Measurements from ENCODE around the gene MSTN.

The MSTN gene

GRCh38 chr2:190075623-190076022, 13.1 kb upstream of the MSTN start:
- in situ Hi-C loops (cut with HindIII; ENCODE audit: low sequenced_read_pairs), result loop anchor here (25.0 kb wide), 1 partner anchor 437 kb away; no protein-coding TSS in a partner anchor
- no peak overlapping the region for H3K4me3 ChIP-seq (ENCODE audit: low read depth, low read length)
- no peak for DNase-seq (ENCODE audit: low read depth)
- TF ChIP-seq, protein P1, sequence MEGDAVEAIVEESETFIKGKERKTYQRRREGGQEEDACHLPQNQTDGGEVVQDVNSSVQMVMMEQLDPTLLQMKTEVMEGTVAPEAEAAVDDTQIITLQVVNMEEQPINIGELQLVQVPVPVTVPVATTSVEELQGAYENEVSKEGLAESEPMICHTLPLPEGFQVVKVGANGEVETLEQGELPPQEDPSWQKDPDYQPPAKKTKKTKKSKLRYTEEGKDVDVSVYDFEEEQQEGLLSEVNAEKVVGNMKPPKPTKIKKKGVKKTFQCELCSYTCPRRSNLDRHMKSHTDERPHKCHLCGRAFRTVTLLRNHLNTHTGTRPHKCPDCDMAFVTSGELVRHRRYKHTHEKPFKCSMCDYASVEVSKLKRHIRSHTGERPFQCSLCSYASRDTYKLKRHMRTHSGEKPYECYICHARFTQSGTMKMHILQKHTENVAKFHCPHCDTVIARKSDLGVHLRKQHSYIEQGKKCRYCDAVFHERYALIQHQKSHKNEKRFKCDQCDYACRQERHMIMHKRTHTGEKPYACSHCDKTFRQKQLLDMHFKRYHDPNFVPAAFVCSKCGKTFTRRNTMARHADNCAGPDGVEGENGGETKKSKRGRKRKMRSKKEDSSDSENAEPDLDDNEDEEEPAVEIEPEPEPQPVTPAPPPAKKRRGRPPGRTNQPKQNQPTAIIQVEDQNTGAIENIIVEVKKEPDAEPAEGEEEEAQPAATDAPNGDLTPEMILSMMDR (IDR thresholded peaks at IDR 0.05; ENCODE audit: low read depth, low read length, missing control alignments), result no peak

DNA sequence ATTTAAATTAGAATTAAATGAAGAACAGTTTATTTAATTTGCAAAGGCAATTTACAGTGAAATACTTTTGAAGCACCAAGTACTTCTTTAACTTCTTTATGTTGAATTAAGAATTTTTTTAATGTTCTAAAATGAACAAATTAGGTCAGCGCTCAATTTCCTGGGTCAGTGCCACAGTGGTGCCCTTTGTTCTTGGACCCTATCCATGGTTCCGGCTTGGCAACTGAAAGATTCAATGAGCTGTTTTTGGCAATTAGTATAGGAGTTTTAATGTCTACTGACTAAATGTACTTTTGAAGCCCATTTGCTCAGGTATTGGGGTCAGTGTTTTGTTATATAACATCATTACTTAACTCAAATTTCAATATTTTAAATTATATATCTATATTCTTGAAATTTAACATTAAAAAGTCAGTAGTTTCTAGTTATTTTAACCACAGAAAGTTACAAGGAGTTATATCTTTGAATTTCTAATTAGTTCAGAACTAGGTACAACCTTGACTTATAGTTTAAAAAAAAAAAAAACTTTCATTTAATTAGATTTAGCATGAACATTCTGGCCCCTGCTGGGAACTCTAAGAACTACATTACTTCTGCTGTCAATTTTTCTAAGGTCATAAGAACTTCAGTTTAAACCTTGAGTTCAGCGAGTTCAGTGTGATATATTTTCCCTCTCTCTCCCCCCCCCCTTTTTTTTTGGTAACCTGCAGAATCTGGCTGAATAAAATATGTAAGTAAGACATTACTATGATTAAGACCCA, 7.6 kb upstream of the MSTN start:
- H3K4me3 ChIP-seq (ENCODE audit: low read depth, low read length), result no peak overlapping the region
- TF ChIP-seq, protein P1 (IDR thresholded peaks at IDR 0.05; ENCODE audit: low read depth, low read length, missing control alignments), result peak; percentile 51
- DNase-seq (ENCODE audit: low read depth), result peak; percentile 69
- in situ Hi-C loops (cut with HindIII; ENCODE audit: low sequenced_read_pairs), result no loop called here

GRCh38 chr2:190068764-190069163, 6.2 kb upstream of the MSTN start:
- in situ Hi-C loops (cut with HindIII; ENCODE audit: low sequenced_read_pairs), result no loop called here
- DNase-seq (ENCODE audit: low read depth), result no peak
- H3K4me3 ChIP-seq (ENCODE audit: low read depth, low read length), result no peak overlapping the region
- TF ChIP-seq, protein P1 (IDR thresholded peaks at IDR 0.05; ENCODE audit: low read depth, low read length, missing control alignments), result no peak

DNA sequence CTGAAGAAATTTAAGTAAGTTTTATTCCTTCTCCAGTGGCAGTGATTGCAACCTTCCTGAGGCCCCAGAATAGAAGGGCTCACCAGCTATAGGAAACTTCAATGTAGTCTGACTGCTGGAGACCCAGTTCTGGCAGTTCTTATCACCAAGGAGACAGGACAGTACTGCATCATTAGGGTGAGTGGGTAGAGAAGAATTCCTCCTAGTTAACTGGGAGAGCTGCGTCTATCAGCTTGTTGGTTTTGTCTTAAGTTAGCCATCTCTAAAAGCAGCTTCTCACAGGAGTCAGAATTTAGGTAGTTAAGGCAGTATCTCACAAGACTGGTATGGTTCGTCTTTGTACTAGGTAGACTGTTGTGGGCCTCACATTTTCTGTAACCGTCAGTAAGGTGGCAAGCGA, 3.3 kb upstream of the MSTN start:
- H3K4me3 ChIP-seq (ENCODE audit: low read depth, low read length), result no peak overlapping the region
- TF ChIP-seq, protein P1 (IDR thresholded peaks at IDR 0.05; ENCODE audit: low read depth, low read length, missing control alignments), result no peak
- no peak for DNase-seq (ENCODE audit: low read depth)
- in situ Hi-C loops (cut with HindIII; ENCODE audit: low sequenced_read_pairs), result no loop called here

- in situ Hi-C loops (cut with HindIII; ENCODE audit: low sequenced_read_pairs), result no loop called here
- TF ChIP-seq, protein P1 (IDR thresholded peaks at IDR 0.05; ENCODE audit: low read depth, low read length, missing control alignments), result no peak
- no peak for DNase-seq (ENCODE audit: low read depth)
- H3K4me3 ChIP-seq (ENCODE audit: low read depth, low read length), result no peak overlapping the region
These were observed 1.1 kb upstream of the MSTN start for GRCh38 chr2:190063624-190064023.

DNA sequence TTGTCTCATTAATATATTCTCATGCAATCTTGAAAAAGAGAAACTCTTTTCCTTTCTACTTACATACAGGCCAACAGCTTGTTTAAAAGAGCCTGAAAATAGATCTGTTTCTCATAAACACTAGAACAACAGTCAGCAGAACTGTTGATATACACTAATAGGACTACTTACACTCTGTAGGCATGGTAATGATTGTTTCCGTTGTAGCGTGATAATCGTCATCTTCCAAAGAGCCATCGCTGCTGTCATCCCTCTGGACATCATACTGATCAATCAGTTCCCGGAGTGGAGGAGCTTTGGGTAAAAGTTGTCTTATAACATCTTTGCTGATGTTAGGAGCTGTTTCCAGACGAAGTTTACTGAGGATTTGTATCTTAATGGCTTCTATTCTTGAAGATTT, 476 bp downstream of the MSTN start:
- no peak overlapping the region for H3K4me3 ChIP-seq (ENCODE audit: low read depth, low read length)
- in situ Hi-C loops (cut with HindIII; ENCODE audit: low sequenced_read_pairs), result no loop called here
- DNase-seq (ENCODE audit: low read depth), result no peak
- TF ChIP-seq, protein P1 (IDR thresholded peaks at IDR 0.05; ENCODE audit: low read depth, low read length, missing control alignments), result no peak
